Neural progenitor cell (in vitro differentiated cells): ENCODE data around the gene MTX3. TPM values are rescaled to one million over a fixed set of nuclear protein-coding genes. Genes with fewer than 3 reads are reported as not detected.

Experiments
- DNase-seq: peaks from one replicate; pipeline ENCODE4 v3.0.0-alpha.2; 2016; ENCODE audit warnings: low spot score
- H2AFZ ChIP-seq: fragments of 200-600 bp; sonication (generic); replicated peaks from 2 replicates; pipeline ENCODE4 v1.6.1; 2016; ENCODE audit warnings: antibody characterized with exemption
- H3F3A ChIP-seq: fragments of 200-600 bp; sonication (generic); 2 replicates; pipeline ENCODE4 v1.6.1; 2016; ENCODE audit warnings: antibody characterized with exemption, low read depth
- H3K27ac ChIP-seq: fragments of 200-600 bp; sonication (generic); 2 replicates; pipeline ENCODE4 v1.5.1; 2016; ENCODE audit warnings: mild to moderate bottlenecking
- H3K27me3 ChIP-seq: fragments of 200-600 bp; sonication (generic); 2 replicates; pipeline ENCODE4 v1.6.1; 2016; ENCODE audit warnings: mild to moderate bottlenecking, moderate library complexity
- H3K36me3 ChIP-seq: fragments of 200-600 bp; sonication (generic); 2 replicates; pipeline ENCODE4 v1.5.1; 2016
- H3K4me1 ChIP-seq: fragments of 200-600 bp; sonication (generic); 2 replicates; pipeline ENCODE4 v1.6.1; 2016; ENCODE audit warnings: mixed run types
- H3K4me2 ChIP-seq: fragments of 200-600 bp; sonication (generic); 2 replicates; pipeline ENCODE4 v1.6.1; 2016
- H3K4me3 ChIP-seq: fragments of 200-600 bp; sonication (generic); 2 replicates; pipeline ENCODE4 v1.5.1; 2016
- H3K79me2 ChIP-seq: fragments of 200-600 bp; sonication (generic); 2 replicates; pipeline ENCODE4 v1.6.1; 2016; ENCODE audit warnings: low read depth
- H3K9ac ChIP-seq: fragments of 200-600 bp; sonication (generic); 2 replicates; pipeline ENCODE4 v1.6.1; 2016
- H3K9me3 ChIP-seq: fragments of 200-600 bp; sonication (generic); 2 replicates; pipeline ENCODE4 v1.5.1; 2016; ENCODE audit warnings: low read depth
- H4K20me1 ChIP-seq: fragments of 200-600 bp; sonication (generic); 2 replicates; pipeline ENCODE4 v1.6.1; 2016; ENCODE audit warnings: low read depth
- H3K27ac Mint-ChIP-seq: 3 replicates; pipeline ENCODE4 v1.8.0; 2021; ENCODE audit warnings: mixed read lengths
- H3K27me3 Mint-ChIP-seq: 2 replicates; pipeline ENCODE4 v1.8.0; 2022; ENCODE audit warnings: low read depth, mild to moderate bottlenecking, inconsistent platforms, moderate library complexity, mixed read lengths; ENCODE audit not compliant: insufficient read depth
- H3K36me3 Mint-ChIP-seq: 3 replicates; pipeline ENCODE4 v1.8.0; 2021; ENCODE audit warnings: mixed read lengths
- H3K4me1 Mint-ChIP-seq: 3 replicates; pipeline ENCODE4 v1.8.0; 2021; ENCODE audit warnings: mixed read lengths
- H3K4me3 Mint-ChIP-seq: 3 replicates; pipeline ENCODE4 v1.8.0; 2021; ENCODE audit warnings: mild to moderate bottlenecking, moderate library complexity, mixed read lengths
- H3K9me3 Mint-ChIP-seq: 3 replicates; pipeline ENCODE4 v1.8.0; 2020; ENCODE audit warnings: mixed read lengths
- EZH2 ChIP-seq: fragments of 200-600 bp; sonication (generic); IDR thresholded peaks from 2 replicates; pipeline ENCODE4 v1.6.1; 2017; ENCODE audit warnings: antibody characterized with exemption, mild to moderate bottlenecking, moderate library complexity
- EZH2phosphoT487 ChIP-seq: fragments of 200-600 bp; sonication (generic); IDR thresholded peaks from 2 replicates; pipeline ENCODE4 v1.6.1; 2017; ENCODE audit warnings: antibody characterized with exemption
- total RNA-seq: library from RNA; depleted of rRNA; stranded (reverse); fragments of >200 nt; gene quantifications from 2 replicates; pipeline ENCODE4 v1.2.3, GENCODE V29; 2015; ENCODE audit warnings: low replicate concordance
- TF ChIP-seq, protein P1 (sequence below): fragments of 200-600 bp; sonication (generic); IDR thresholded peaks from 2 replicates; pipeline ENCODE4 v1.5.1; 2017; ENCODE audit warnings: antibody characterized with exemption, mild to moderate bottlenecking

The MTX3 gene
- total RNA-seq, 1 donor from 2014 or later: 64.0 TPM

DNA sequence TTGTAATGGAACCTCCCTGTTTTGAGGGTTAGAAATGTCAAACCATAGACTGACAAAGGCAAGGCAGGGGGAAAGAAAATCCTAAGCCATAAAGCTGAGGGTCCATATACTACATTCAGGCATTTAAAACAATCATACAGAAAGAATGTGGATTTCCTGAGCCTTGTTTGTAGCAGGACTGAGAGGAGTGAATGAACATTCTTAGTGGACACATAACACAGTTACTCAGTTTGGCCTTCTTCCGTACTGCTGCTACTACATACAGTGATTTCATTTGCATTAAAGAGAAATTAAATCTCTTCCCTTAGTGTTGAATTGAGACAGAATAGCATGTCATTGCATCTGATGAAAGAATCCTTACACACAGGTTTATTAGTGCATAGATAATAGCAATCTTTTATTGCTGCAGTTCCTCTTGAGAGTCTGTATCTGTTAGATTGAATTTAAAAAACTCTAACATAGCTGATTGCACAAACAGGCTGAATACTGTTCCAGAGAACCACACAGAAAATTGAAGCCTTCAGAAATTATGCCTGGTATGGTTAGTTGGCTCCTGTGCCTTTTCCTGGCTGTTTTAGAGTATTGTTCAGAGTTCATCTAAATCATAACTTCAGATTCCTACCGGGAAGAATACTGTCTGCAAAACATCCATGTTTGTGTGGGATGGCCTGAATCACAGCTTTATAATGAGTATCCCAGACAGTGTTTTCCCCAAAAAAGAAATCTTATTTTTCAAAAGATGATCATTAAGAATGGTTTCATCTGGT, 2.0 kb upstream of the MTX3 start:
- H3K4me1 Mint-ChIP-seq: peaks cover 20% of the 10 kb centered on the region
- TF ChIP-seq, protein P1, sequence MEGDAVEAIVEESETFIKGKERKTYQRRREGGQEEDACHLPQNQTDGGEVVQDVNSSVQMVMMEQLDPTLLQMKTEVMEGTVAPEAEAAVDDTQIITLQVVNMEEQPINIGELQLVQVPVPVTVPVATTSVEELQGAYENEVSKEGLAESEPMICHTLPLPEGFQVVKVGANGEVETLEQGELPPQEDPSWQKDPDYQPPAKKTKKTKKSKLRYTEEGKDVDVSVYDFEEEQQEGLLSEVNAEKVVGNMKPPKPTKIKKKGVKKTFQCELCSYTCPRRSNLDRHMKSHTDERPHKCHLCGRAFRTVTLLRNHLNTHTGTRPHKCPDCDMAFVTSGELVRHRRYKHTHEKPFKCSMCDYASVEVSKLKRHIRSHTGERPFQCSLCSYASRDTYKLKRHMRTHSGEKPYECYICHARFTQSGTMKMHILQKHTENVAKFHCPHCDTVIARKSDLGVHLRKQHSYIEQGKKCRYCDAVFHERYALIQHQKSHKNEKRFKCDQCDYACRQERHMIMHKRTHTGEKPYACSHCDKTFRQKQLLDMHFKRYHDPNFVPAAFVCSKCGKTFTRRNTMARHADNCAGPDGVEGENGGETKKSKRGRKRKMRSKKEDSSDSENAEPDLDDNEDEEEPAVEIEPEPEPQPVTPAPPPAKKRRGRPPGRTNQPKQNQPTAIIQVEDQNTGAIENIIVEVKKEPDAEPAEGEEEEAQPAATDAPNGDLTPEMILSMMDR: no peak
- no peak for TF ChIP-seq EZH2
- no peak for TF ChIP-seq EZH2phosphoT487
- no peaks in the 10 kb centered on the region for H3K9me3 ChIP-seq
- no peak for DNase-seq
- no peak overlapping the region for H3K27ac ChIP-seq
- no peak overlapping the region for H2AFZ ChIP-seq
- H3K9me3 Mint-ChIP-seq: no peaks in the 10 kb centered on the region
- H3F3A ChIP-seq: peaks cover 11% of the 10 kb centered on the region
- H3K9ac ChIP-seq: no peak overlapping the region
- H3K27me3 ChIP-seq: no peaks in the 10 kb centered on the region
- H3K4me1 ChIP-seq: peaks cover 16% of the 10 kb centered on the region
- H3K4me3 Mint-ChIP-seq: no peak overlapping the region
- H3K36me3 Mint-ChIP-seq: peaks cover 3% of the 10 kb centered on the region
- H3K4me2 ChIP-seq: no peak overlapping the region
- no peaks in the 10 kb centered on the region for H3K27me3 Mint-ChIP-seq
- no peak overlapping the region for H3K27ac Mint-ChIP-seq
- H3K79me2 ChIP-seq: peaks cover 26% of the 10 kb centered on the region
- H4K20me1 ChIP-seq: no peaks in the 10 kb centered on the region
- H3K36me3 ChIP-seq: peaks cover 9% of the 10 kb centered on the region
- no peak overlapping the region for H3K4me3 ChIP-seq

DNA sequence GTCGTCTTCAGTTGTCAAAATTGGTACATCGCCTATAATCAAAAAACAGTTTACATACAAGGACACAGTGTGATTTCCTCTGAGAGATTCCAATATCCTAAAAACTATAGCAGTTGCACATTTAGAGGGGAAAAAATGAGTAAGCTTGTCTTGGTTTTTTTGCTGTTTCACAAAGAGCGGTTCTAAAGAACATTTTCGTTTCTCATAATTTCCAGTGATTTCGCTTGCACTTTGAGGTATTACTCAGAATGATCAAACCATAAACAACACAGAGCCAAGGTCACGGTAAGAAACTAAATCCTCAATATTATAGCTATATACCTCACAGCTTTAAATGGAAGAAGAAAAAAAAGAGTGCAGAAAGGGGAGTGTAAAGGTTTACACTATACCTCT, 861 bp downstream of the MTX3 start:
- Mint-ChIP-seq H3K4me3 (peak overlapping the region; percentile 93), H3K4me1 (peaks cover 20% of the 10 kb centered on the region), H3K36me3 (peaks cover 10% of the 10 kb centered on the region), H3K27ac (no peak overlapping the region), H3K9me3 (no peaks in the 10 kb centered on the region), H3K27me3 (no peaks in the 10 kb centered on the region)
- H3K4me2 ChIP-seq: peak overlapping the region; percentile 94
- H3K4me3 ChIP-seq: peak overlapping the region; percentile 86
- no peaks in the 10 kb centered on the region for H3K27me3 ChIP-seq
- peaks cover 11% of the 10 kb centered on the region for H3F3A ChIP-seq
- peaks cover 15% of the 10 kb centered on the region for H3K36me3 ChIP-seq
- H4K20me1 ChIP-seq: no peaks in the 10 kb centered on the region
- peak overlapping the region; percentile 96 for H3K27ac ChIP-seq
- H3K4me1 ChIP-seq: peaks cover 16% of the 10 kb centered on the region
- H3K9me3 ChIP-seq: no peaks in the 10 kb centered on the region
- no peak overlapping the region for H2AFZ ChIP-seq
- TF ChIP-seq EZH2 (no peak), EZH2phosphoT487 (no peak)
- TF ChIP-seq, protein P1: no peak
- H3K79me2 ChIP-seq: peaks cover 26% of the 10 kb centered on the region
- no peak for DNase-seq
- H3K9ac ChIP-seq: peak overlapping the region; percentile 86

DNA sequence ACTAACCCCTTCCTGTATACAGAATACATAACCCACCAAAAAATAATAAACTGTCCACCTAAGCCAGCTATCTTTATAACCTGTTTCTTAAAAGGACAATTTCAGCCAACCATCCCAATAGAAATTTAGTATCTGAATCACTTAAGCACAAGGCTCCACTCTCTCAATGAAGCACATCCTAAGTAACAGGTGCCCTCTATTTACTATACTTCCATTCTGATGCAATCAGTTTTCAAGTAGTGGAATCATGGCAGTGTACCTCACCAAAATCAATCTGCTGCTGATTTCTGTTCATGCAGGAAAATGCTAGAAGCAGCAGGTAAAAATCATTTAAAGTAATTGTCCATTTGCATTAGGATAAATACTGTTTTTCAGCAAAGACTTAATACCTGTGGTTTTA, 4.8 kb downstream of the MTX3 start:
- Mint-ChIP-seq H3K27me3 (no peaks in the 10 kb centered on the region), H3K27ac (no peak overlapping the region), H3K36me3 (peaks cover 25% of the 10 kb centered on the region), H3K4me3 (no peak overlapping the region), H3K4me1 (peaks cover 7% of the 10 kb centered on the region), H3K9me3 (no peaks in the 10 kb centered on the region)
- Histone ChIP-seq H4K20me1 (no peaks in the 10 kb centered on the region), H3K36me3 (peaks cover 16% of the 10 kb centered on the region), H3F3A (peaks cover 11% of the 10 kb centered on the region), H3K27me3 (no peaks in the 10 kb centered on the region), H3K4me1 (peaks cover 9% of the 10 kb centered on the region), H3K4me2 (no peak overlapping the region), H3K9me3 (no peaks in the 10 kb centered on the region), H3K4me3 (no peak overlapping the region), H3K9ac (no peak overlapping the region), H3K27ac (no peak overlapping the region), H2AFZ (no peak overlapping the region), H3K79me2 (peaks cover 18% of the 10 kb centered on the region)
- DNase-seq: no peak
- TF ChIP-seq, protein P1: no peak
- no peak for TF ChIP-seq EZH2
- no peak for TF ChIP-seq EZH2phosphoT487
